ENCODE data around the gene ARPP21.

The ARPP21 gene

DNA sequence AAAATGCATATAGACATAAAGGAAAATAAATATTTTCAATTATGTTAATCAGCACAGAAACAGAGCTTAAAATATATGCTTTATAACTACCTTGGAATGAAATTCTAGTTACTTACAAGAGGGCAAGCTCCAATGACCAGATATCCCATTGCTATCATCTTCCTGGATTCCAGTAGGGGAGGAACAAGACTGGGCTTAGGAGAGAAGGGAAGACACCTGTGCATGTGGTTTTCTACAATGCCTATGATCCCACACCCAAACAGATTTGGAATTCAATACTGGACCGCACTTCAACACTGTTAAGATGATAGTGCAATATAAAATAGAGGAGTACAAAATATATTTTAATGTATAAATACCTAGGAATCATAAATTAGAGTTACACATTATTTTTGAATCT, 79.6 kb downstream of the ARPP21 start:
- Histone ChIP-seq H3F3A (ENCODE audit: low read depth) (peaks cover 1% of the 10 kb centered on the region; the same call in 1 of the 2 replicates), H4K20me1 (ENCODE audit: insufficient read depth, low read length, poor library complexity, severe bottlenecking) (no peaks in the 10 kb centered on the region), H3K27me3 (ENCODE audit: insufficient read depth, low read length, poor library complexity, severe bottlenecking) (no peaks in the 10 kb centered on the region), H2AFZ (ENCODE audit: low read length) (no peak overlapping the region), H3K4me1 (ENCODE audit: insufficient read depth, low read length, poor library complexity, severe bottlenecking) (no peaks in the 10 kb centered on the region), H3K36me3 (ENCODE audit: insufficient read depth, low read length) (no peaks in the 10 kb centered on the region), H3K4me3 (ENCODE audit: low read length, poor library complexity, severe bottlenecking) (no peak overlapping the region), H3K79me2 (ENCODE audit: insufficient read depth, low read length) (no peaks in the 10 kb centered on the region), H3K9me3 (ENCODE audit: insufficient read depth, low read depth, low read length) (no peaks in the 10 kb centered on the region), H3K9ac (ENCODE audit: low read depth, low read length, poor library complexity, severe bottlenecking) (no peak overlapping the region), H3K9me2 (replicated peaks; ENCODE audit: low read depth, low read length) (no peaks in the 10 kb centered on the region), H3K4me2 (ENCODE audit: low read depth, low read length, poor library complexity, severe bottlenecking) (no peak overlapping the region)
- TF ChIP-seq EZH2phosphoT487 (IDR thresholded peaks at IDR 0.05; ENCODE audit: borderline replicate concordance): no peak
- TF ChIP-seq, protein P1, sequence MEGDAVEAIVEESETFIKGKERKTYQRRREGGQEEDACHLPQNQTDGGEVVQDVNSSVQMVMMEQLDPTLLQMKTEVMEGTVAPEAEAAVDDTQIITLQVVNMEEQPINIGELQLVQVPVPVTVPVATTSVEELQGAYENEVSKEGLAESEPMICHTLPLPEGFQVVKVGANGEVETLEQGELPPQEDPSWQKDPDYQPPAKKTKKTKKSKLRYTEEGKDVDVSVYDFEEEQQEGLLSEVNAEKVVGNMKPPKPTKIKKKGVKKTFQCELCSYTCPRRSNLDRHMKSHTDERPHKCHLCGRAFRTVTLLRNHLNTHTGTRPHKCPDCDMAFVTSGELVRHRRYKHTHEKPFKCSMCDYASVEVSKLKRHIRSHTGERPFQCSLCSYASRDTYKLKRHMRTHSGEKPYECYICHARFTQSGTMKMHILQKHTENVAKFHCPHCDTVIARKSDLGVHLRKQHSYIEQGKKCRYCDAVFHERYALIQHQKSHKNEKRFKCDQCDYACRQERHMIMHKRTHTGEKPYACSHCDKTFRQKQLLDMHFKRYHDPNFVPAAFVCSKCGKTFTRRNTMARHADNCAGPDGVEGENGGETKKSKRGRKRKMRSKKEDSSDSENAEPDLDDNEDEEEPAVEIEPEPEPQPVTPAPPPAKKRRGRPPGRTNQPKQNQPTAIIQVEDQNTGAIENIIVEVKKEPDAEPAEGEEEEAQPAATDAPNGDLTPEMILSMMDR (conservative IDR thresholded peaks at IDR 0.05; ENCODE audit: low read length): no peak

DNA sequence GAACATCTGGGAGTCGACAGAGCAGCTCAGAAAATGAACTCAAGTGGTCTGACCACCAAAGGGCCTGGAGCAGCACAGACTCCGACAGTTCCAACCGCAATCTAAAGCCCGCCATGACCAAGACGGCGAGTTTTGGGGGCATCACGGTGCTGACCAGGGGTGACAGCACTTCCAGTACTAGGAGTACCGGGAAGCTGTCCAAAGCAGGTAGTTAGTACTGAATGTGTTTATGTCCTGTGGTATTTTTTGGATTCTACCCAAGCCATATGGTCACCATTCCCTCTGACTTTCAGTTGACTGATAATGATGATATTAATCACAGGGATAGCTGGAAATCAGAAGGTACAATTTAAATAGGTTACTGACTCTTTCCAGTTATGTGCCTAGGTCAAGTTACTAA, 82.3 kb downstream of the ARPP21 start:
- Histone ChIP-seq H3K27me3 (ENCODE audit: insufficient read depth, low read length, poor library complexity, severe bottlenecking) (no peaks in the 10 kb centered on the region), H3K9me2 (replicated peaks; ENCODE audit: low read depth, low read length) (no peaks in the 10 kb centered on the region), H3K4me1 (ENCODE audit: insufficient read depth, low read length, poor library complexity, severe bottlenecking) (peaks cover 6% of the 10 kb centered on the region), H2AFZ (ENCODE audit: low read length) (no peak overlapping the region), H3F3A (ENCODE audit: low read depth) (no peaks in the 10 kb centered on the region), H3K36me3 (ENCODE audit: insufficient read depth, low read length) (no peaks in the 10 kb centered on the region), H4K20me1 (ENCODE audit: insufficient read depth, low read length, poor library complexity, severe bottlenecking) (no peaks in the 10 kb centered on the region), H3K4me2 (ENCODE audit: low read depth, low read length, poor library complexity, severe bottlenecking) (no peak overlapping the region), H3K4me3 (ENCODE audit: low read length, poor library complexity, severe bottlenecking) (no peak overlapping the region), H3K9ac (ENCODE audit: low read depth, low read length, poor library complexity, severe bottlenecking) (no peak overlapping the region), H3K9me3 (ENCODE audit: insufficient read depth, low read depth, low read length) (no peaks in the 10 kb centered on the region), H3K79me2 (ENCODE audit: insufficient read depth, low read length) (no peaks in the 10 kb centered on the region)
- TF ChIP-seq, protein P1 (conservative IDR thresholded peaks at IDR 0.05; ENCODE audit: low read length): no peak
- no peak for TF ChIP-seq EZH2phosphoT487 (IDR thresholded peaks at IDR 0.05; ENCODE audit: borderline replicate concordance)

DNA sequence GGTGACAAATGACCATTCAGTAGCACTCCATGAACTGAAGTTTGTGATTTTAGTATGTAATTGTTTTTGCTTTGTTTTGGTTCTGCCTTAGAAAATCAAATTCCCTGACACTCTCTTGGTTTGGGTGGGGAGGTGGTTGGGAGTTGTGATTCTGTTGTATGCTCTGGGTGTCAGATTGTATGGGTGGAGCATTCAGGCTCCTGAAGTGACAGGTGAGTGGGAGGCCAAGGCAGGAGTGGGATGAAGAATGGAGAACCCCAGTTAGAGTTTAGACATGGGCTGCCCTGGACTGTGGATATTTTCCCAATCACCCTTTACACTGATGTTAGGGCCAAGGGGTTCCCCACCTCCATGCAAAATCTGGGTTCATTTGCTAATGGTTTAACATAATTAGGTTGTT, 83.6 kb downstream of the ARPP21 start:
- H3K9me3 ChIP-seq (ENCODE audit: insufficient read depth, low read depth, low read length): no peaks in the 10 kb centered on the region
- H4K20me1 ChIP-seq (ENCODE audit: insufficient read depth, low read length, poor library complexity, severe bottlenecking): no peaks in the 10 kb centered on the region
- H3K27me3 ChIP-seq (ENCODE audit: insufficient read depth, low read length, poor library complexity, severe bottlenecking): no peaks in the 10 kb centered on the region
- H2AFZ ChIP-seq (ENCODE audit: low read length): no peak overlapping the region
- H3K79me2 ChIP-seq (ENCODE audit: insufficient read depth, low read length): no peaks in the 10 kb centered on the region
- no peak overlapping the region for H3K9ac ChIP-seq (ENCODE audit: low read depth, low read length, poor library complexity, severe bottlenecking)
- TF ChIP-seq, protein P1 (conservative IDR thresholded peaks at IDR 0.05; ENCODE audit: low read length): no peak
- no peak for TF ChIP-seq EZH2phosphoT487 (IDR thresholded peaks at IDR 0.05; ENCODE audit: borderline replicate concordance)
- no peaks in the 10 kb centered on the region for H3F3A ChIP-seq (ENCODE audit: low read depth)
- H3K36me3 ChIP-seq (ENCODE audit: insufficient read depth, low read length): no peaks in the 10 kb centered on the region
- H3K4me2 ChIP-seq (ENCODE audit: low read depth, low read length, poor library complexity, severe bottlenecking): no peak overlapping the region
- no peaks in the 10 kb centered on the region for H3K9me2 ChIP-seq (replicated peaks; ENCODE audit: low read depth, low read length)
- H3K4me1 ChIP-seq (ENCODE audit: insufficient read depth, low read length, poor library complexity, severe bottlenecking): peaks cover 6% of the 10 kb centered on the region
- no peak overlapping the region for H3K4me3 ChIP-seq (ENCODE audit: low read length, poor library complexity, severe bottlenecking)

Data from Loucy (cell line).